LNCAP (cell line): ENCODE measurements around the gene PPP1R36.

Source experiments
- CTCF ChIP-seq: fragments of 450-650 bp; IDR thresholded peaks from 2 replicates; pipeline ENCODE4 v1.5.1; 2017; ENCODE audit warnings: mild to moderate bottlenecking

Gene PPP1R36

GRCh38 chr14:64562436-64562835, 12.7 kb downstream of the PPP1R36 start:
- TF ChIP-seq CTCF: no peak

GRCh38 chr14:64563696-64564095, 13.9 kb downstream of the PPP1R36 start:
- TF ChIP-seq CTCF: no peak

- TF ChIP-seq CTCF: no peak
These were observed 16.9 kb downstream of the PPP1R36 start for GRCh38 chr14:64566651-64567122.

GRCh38 chr14:64569138-64569631, 19.4 kb downstream of the PPP1R36 start:
- TF ChIP-seq CTCF: no peak

GRCh38 chr14:64572386-64573104, 22.8 kb downstream of the PPP1R36 start:
- no peak for TF ChIP-seq CTCF

- TF ChIP-seq CTCF: no peak
These were observed 23.3 kb downstream of the PPP1R36 start for GRCh38 chr14:64573109-64573508.

- no peak for TF ChIP-seq CTCF
These were observed 24.8 kb downstream of the PPP1R36 start for GRCh38 chr14:64574371-64575107.
